Measurements from ENCODE around the gene ZNF276. TPM values are rescaled to one million over a fixed set of nuclear protein-coding genes. Genes with fewer than 3 reads are reported as not detected.

ZNF276 gene
- total RNA-seq, 1 donor from 2014 or later, result 10.2 TPM

DNA sequence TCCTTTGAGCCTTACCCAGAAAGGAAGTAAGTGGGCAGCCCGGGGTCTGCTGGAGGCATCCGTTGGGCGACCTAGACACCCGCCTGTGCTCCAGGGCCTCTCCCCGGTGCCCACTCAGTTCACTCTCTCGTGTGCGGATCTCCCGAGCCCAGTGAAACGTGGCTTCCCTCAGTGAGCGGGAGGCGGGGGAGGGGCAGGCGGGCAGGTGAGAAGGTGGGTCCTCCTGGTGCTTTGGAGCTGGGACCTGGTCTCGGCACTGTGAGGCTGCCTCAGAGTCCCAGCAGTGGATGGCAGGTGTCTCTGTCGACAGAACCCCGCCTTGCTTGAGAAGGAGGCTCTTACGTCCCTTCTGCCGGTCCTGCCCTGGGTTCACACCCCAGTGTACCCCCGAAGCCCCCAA, 8.0 kb downstream of the ZNF276 start:
- ATAC-seq (ENCODE audit: poor library complexity), result no peak
- intact Hi-C loops (cut with DNase I), result no loop called here
- no peak for DNase-seq

DNA sequence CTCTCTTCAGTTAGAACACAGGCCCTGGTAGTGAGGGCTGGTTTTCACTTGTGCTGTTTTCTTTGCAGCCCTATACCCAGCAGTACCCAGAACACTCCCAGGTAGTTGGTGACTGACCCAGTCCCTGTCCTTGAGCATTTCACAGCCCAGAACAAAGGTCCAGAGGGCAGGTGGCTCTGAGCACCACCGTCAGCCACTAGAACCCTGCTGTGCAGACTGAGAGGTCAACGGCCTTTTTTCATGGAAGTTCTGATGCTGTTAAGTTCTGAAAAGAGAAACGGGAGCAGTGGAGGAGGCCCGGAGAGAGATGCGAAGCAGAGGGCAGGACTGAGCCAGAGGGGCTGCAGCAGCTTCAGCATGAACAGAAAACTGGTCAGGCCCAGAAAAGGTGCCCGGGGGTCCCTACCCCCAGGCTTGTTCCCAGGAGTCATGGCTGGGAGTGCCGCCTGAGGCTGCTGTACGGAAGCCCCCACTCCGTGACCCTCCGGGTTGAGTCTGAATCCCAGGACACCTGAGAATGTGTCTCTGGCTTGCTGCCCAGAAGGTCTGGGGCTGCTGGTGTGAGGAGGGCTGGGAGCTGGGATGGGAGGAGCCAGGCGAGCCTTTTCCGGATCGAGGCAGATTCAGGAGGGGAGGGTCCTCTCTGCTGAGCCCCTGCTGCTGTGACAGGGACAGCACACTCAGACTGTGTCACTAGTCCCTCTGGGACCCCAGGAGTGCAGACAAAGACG, 8.7 kb downstream of the ZNF276 start:
- ATAC-seq (ENCODE audit: poor library complexity), result no peak
- intact Hi-C loops (cut with DNase I), result no loop called here
- no peak for DNase-seq

DNA sequence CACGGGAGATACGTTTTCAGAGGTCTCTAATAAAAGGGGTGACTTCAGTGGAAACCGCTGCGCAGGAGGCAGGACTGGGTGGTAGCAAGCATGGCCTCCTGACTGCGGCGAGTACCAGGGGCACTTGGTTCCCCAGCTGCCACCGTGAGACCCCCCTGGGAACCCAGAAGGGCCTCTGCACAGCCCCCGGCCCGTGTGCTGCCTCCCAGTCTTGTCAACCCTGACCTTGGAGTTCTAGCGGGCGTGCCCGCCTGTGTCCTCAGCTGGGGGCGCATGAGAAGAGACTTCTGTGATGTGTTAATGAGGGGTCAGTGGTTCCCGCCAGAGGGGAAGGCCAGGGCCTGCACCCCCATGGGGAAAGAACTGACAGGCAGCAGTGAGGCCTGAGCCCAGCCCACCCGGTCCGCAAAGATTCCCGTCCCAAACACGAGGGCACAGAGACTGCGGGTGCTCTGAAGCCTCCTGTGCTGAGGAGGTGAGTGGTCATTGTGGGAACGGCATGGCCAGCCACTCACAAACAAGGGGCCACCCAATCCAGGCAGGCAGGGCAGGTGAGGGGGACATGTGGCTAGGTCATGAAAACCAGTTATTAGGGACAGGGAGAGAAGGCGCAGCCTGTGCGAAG, 9.4 kb downstream of the ZNF276 start:
- intact Hi-C loops (cut with DNase I), result no loop called here
- ATAC-seq (ENCODE audit: poor library complexity) (no peak), DNase-seq (no peak)

DNA sequence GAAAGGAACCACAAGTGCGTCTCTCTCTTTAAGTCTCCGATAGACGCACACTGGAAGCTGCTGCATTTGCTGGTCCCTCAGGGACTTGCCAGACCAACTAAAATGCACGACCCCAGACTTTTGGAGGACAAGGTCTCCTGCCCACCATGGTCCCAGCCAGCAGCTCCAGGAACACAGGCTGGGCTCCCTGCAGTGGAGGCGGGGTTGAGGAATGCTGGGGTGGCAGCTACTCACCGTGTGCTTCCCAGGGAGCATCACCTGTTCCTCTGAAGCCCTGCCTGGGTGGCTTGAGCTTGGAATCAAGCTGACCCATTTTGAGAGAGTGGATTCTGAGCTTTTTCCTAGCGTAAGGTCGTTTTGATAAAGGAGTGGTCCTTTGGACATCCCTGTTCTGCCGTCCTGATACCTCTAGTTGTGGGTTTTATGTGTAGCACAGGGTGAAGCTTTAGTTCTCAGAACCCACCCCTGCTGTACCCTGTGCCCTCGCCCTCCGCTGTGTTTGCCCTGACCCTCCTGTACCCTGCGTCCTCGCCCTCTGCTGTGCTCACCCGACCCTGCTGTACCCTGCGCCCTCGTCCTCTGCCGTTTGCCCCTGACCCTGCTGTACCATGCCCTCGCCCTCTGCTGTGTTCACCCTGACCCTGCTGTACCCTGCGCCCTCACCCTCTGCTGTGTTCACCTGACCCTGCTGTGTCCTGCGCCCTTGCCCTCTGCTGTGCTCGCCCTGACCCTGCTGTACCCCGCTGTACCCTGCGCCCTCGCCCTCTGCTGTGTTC, 11.0 kb downstream of the ZNF276 start:
- ATAC-seq (ENCODE audit: poor library complexity), result no peak
- intact Hi-C loops (cut with DNase I), result no loop called here
- DNase-seq, result no peak

DNA sequence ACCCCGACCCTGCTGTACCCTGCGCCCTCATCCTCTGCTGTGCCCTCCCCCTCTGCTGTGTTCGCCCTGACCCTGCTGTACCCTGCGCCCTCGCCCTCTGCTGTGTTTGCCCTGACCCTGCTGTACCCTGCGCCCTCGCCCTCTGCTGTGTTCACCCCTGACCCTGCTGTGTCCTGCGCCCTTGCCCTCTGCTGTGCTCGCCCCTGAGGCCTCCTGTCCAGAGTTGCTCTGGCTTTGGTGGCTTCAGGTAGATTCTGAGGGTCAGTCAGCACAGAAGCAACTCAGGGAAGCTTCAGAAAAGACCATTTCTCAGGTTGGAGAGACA, 11.5 kb downstream of the ZNF276 start:
- no peak for ATAC-seq (ENCODE audit: poor library complexity)
- intact Hi-C loops (cut with DNase I), result no loop called here
- DNase-seq, result no peak

DNA sequence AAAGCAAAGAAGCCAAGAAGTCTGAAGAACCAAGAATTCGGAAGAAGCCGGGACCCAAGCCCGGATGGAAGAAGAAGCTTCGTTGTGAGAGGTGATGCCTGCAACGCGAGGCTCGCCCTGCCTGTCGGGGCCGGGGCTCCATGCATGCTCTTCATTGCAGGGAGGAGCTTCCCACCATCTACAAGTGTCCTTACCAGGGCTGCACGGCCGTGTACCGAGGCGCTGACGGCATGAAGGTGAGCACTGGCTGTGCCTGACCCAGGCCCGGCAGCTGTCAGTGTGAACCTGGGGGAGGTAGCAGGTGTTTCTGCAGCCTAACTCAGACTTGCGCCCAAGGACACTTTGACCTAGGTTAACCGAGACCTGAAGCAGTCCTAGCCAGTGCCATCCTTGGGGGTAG, 12.0 kb downstream of the ZNF276 start:
- intact Hi-C loops (cut with DNase I), result no loop called here
- ATAC-seq (ENCODE audit: poor library complexity) (no peak), DNase-seq (no peak)

DNA sequence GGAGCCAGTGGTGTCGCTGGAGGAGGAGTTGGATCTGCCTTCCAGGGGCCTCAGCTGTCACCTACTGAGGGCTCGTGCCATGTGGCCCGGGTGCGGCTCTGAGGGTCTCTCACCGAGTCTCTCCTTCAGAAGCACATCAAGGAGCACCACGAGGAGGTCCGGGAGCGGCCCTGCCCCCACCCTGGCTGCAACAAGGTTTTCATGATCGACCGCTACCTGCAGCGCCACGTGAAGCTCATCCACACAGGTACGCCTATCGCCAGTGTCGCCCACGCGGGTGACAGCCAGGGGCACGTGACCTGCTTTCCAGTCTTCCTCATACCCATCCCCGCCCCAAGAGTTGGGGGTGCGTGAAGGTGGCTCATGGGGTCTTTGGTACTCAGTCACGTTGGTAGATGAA, 12.5 kb downstream of the ZNF276 start:
- DNase-seq, result no peak
- intact Hi-C loops (cut with DNase I), result no loop called here
- no peak for ATAC-seq (ENCODE audit: poor library complexity)

DNA sequence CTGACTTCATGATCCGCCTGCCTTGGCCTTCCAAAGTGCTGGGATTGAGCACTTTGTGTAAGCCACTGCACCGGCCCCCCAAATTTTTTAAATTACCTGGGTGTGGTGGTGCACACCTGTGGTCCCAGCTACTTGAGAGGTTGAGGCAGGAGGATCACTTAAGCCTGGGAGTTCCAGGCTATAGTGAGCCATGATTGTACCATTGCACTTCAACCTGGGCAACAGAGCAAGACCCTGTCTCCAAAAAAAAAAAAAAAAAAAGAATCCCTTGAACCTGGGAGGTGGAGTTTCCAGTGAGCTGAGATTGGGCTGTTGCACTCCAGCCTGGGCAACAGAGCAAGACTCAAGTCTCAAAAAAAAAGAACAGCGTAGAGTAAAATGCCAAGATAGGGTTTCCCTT, 15.2 kb downstream of the ZNF276 start:
- ATAC-seq (ENCODE audit: poor library complexity), result no peak
- intact Hi-C loops (cut with DNase I), result no loop called here

DNA sequence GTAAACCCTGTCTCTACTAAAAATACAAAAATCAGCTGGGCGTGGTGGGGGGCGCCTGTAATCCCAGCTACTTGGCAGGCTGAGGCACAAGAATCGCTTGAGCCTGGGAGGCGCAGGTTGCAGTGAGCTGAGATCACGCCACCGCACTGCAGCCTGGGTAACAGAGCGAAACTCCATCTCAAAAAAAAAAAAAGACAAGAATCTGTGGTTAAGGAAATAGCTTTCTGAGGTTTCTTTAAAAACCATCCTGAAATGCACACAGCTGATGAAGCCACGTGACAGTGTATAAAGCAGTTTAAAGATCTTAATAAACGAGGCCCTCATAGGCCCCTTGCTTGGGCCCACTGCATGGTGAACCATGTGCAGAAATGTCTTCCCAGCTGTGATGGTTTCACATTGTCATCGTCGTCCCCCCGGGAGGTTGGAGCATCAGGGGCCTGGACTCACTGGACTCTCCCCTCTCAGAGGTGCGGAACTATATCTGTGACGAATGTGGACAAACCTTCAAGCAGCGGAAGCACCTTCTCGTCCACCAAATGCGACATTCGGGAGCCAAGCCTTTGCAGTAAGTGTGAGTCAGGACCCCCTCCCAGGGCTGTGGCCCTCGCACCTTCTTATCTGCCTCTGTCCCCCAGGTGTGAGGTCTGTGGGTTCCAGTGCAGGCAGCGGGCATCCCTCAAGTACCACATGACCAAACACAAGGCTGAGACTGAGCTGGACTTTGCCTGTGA, 16.2 kb downstream of the ZNF276 start:
- no peak for ATAC-seq (ENCODE audit: poor library complexity)
- no peak for DNase-seq
- intact Hi-C loops (cut with DNase I), result no loop called here

More for the DNA sequence above, 15.2 kb downstream of the ZNF276 start:
- no peak for DNase-seq

DNA sequence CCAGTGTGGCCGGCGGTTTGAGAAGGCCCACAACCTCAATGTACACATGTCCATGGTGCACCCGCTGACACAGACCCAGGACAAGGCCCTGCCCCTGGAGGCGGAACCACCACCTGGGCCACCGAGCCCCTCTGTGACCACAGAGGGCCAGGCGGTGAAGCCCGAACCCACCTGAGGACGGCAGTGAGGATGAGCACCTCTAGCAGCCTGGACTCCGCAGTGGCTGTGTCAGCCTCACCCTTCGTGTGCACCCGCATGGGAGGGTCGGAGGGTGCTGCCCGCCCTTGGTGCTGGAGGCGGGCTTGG, 16.7 kb downstream of the ZNF276 start:
- DNase-seq (no peak), ATAC-seq (ENCODE audit: poor library complexity) (no peak)
- intact Hi-C loops (cut with DNase I), result no loop called here

DNA sequence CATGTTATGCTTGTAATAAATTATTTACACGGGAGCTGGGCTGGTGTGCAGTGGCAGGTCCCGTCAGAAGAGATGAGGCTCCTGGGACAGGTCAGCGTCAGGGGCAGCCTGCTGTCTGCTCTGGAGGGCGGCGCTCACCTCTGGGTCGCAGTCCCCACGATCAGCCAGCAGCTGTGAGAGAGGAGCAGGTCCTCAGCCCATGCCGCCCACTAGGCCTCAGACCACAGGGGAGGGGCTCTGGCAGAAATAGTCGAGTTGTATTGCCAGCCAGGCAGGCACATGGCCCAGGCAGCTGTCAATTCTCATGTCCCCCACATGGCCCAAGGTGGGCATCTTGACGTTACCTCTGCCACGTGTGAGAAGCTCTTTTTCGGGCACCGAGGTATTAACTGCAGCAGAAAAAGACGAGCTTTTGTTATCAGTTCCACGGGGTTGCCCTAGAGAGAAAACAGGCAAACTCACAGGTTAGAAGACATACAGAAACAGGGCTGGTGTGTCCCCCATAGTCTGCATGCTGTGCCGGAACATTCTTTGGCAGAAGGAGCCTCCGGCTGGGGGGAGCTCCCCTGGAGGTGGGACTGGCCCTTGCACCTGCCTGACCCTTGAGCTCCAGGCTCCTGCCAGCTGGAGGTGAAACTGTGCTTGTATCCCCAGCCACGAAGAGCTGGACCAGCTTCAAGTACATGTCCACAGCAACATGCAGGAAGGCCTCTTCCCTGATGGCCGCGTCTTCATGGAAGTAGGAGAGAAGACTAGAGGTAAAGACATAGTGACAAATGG, 17.4 kb downstream of the ZNF276 start:
- ATAC-seq (ENCODE audit: poor library complexity) (no peak), DNase-seq (no peak)
- intact Hi-C loops (cut with DNase I), result no loop called here

DNA sequence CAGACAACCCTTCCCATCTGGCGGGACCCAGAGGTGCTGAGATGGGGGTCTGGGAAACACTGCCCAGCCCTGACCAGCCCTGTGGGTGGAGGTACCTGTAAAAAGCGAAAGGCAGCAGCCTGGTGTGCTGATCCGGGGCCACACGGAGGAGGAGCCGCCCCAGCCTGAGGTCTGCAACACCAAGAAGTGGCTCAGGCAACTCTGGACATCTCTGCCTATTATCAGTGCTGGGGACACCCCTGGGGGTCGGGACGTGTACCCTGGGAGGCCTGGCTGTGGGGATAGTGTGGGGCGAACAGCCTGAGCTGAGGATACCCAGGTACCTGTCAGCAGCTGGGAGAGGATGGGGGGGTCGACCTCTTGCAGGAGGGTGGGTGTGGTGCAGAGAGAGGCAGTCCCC, 18.0 kb downstream of the ZNF276 start:
- DNase-seq, result no peak
- intact Hi-C loops (cut with DNase I), result no loop called here
- ATAC-seq (ENCODE audit: poor library complexity), result no peak

DNA sequence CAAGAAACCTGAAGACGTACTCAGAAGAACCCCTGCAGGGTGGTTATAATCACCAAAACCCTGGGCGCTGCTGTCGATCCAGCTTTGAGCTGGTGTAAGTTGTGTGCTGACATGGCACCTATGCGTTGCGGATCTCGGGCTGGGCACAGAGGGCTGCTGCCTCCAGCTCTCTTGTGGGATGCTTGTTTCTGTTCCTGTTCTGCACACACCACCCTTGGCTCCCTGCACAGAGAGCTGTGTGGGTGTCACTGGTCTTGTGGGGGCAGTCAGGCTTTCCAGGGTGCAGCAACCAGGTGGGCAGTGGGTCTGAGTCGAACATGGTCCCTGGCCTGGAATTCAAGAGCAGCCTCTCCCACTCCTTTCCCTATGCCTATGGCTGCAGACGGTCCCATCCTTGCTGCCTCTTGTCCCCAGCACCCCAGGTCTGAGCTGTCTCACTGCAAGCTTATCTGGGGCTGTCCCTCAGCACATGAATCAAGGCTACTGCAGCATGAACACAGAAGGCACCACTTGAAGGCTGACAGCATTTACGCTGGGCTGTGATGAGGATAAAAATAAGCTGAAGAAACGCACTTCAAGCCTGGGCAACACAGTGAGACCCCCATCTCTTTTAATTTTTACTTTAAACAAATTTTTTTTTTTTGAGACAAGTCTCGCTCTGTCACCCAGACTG, 20.1 kb downstream of the ZNF276 start:
- DNase-seq (no peak), ATAC-seq (ENCODE audit: poor library complexity) (peak; percentile 6)
- intact Hi-C loops (cut with DNase I), result no loop called here

DNA sequence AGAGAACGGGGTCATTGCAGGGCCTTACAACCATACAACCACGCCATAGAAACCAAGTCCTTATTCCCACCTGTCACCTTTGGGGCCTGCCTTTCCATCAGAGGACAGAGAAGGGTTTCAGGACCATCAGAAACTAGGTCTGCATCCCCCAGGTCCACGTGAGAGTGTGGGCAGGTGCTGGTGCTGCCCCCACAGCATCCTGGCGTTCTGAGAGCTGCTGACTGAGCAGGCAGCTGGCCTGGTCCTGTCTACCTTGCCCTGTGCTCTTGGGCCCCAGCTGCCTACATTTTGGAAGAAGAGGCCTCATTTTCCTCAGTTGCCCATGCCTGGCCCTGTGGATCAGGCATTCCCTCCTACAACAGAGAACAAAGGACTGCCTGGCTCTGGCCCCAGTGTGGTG, 21.6 kb downstream of the ZNF276 start:
- ATAC-seq (ENCODE audit: poor library complexity) (no peak), DNase-seq (no peak)
- intact Hi-C loops (cut with DNase I), result no loop called here

DNA sequence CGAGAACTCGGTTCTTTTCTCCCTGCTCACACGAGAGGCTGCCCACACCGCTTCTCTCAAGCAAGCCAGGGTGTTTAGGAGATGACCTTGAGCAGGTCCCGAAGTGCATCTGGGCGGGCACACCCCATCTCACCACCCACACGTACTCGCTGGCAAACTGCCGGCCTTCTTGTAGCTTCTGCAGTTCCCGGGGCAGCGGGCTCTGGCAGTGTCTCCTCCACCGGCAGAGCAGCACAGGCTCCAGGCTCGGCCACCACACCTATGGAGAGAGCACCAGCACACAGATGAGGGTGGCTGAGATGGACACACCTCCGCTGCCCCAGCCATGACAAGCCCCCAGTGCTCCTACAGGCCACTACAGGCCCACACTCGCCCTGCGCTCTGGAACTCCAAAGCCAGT, 23.5 kb downstream of the ZNF276 start:
- ATAC-seq (ENCODE audit: poor library complexity), result peak; percentile 37
- intact Hi-C loops (cut with DNase I), result no loop called here
- peak; percentile 70 for DNase-seq

DNA sequence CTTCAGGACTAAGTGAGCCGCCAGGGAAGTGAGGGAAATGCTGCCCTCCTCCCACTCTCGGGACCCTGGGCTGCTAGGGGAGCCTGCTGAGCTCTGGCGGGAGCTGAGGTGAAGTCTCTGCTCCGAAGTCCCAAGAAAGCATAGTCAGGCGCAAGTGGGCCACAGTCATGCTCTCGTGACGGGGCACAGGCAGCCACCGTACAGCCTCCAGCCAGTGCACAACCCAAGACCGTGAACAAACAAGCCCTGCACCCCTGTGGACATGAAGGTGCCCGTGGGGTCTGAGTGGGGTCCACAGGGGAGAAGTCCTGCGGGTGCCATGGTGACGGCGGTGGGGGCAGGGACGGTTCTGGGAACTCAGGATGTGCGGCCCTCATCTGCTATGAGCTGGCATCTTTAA, 24.7 kb downstream of the ZNF276 start:
- intact Hi-C loops (cut with DNase I), result no loop called here
- no peak for DNase-seq
- ATAC-seq (ENCODE audit: poor library complexity), result no peak

DNA sequence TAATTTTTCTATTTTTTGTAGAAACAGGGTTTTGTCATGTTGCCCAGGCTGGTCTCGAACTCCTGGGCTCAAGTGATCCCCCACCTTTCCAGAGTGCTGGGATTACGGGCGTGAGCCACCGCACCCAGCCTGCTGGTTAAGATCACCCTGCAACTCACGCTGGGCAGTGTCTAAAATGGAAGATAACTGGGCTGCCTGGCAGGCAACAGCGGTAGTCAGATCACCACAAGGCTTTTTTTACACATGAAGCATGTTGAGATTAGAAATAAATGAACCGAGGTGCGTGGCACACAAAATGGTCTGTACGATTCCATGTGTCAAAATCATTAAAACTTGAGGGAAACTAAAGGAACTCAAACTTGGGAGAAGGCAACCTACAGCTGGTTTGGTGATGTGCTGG, 26.7 kb downstream of the ZNF276 start:
- ATAC-seq (ENCODE audit: poor library complexity) (no peak), DNase-seq (no peak)
- intact Hi-C loops (cut with DNase I), result no loop called here

DNA sequence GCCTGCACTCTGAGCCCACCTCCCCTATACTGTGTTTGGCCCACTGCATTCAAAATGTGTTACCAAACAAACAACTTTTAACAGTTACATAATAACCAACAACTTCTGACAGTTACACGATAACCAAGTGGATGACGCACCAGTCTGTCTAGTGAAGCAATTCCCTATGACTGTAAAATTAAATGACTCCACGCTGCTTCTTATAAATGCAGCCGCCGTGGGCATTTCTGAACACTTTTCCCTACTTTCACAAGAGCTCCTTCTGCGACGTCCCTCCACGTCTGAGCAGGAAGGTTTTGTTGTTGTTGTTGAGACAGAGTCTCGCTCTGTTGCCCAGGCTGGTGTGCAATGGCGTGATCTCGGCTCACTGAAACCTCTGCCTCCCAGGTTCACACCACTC, 27.6 kb downstream of the ZNF276 start:
- DNase-seq, result no peak
- intact Hi-C loops (cut with DNase I), result no loop called here
- no peak for ATAC-seq (ENCODE audit: poor library complexity)
